CD14-positive monocyte (primary cell): ENCODE data around the gene CNOT8. TPM values are rescaled to one million over a fixed set of nuclear protein-coding genes. Genes with fewer than 3 reads are reported as not detected.
A peak's percentile ranks its signal among the peaks of the same experiment; 100 is the strongest.

Experiments
- DNase-seq, 3 donors: peaks; one replicate each; pipeline ENCODE4 v3.0.0-alpha.2; 2011 to 2022
- H2AFZ ChIP-seq: 2 replicates; pipeline ENCODE4 v1.6.0; 2012; ENCODE audit warnings: mild to moderate bottlenecking, low read depth, low read length, inconsistent platforms; ENCODE audit not compliant: insufficient read depth, poor library complexity, severe bottlenecking
- H3K27ac ChIP-seq, 2 donors: 1 replicate in 1 of 2; 2 replicates in 1 of 2; pipeline ENCODE4 v1.5.1; 2012 to 2013; ENCODE audit warnings: low read length in 2 of 2, control low read depth in 1 of 2, inconsistent platforms in 1 of 2, low read depth in 1 of 2, mild to moderate bottlenecking in 1 of 2
- H3K27me3 ChIP-seq, 2 donors: one replicate each; pipeline versions ENCODE4 v1.6.0 to v1.6.1; 2011 to 2013; ENCODE audit warnings: low read length in 2 of 2; ENCODE audit not compliant: control insufficient read depth in 2 of 2, insufficient read depth in 2 of 2
- H3K36me3 ChIP-seq, 2 donors: replicated peaks in 1 of 2; 1 replicate in 1 of 2; 2 replicates in 1 of 2; pipeline versions ENCODE4 v1.5.1 to v1.6.1; 2012 to 2013; ENCODE audit warnings: low read length in 2 of 2, control low read depth in 1 of 2, inconsistent platforms in 1 of 2, mild to moderate bottlenecking in 1 of 2; ENCODE audit not compliant: insufficient read depth in 2 of 2, control insufficient read depth in 1 of 2
- H3K4me1 ChIP-seq, 2 donors: 1 replicate in 1 of 2; 2 replicates in 1 of 2; pipeline versions ENCODE4 v1.5.1 to v1.6.1; 2012 to 2013; ENCODE audit warnings: low read length in 2 of 2, control low read depth in 1 of 2, inconsistent platforms in 1 of 2, mild to moderate bottlenecking in 1 of 2, moderate library complexity in 1 of 2; ENCODE audit not compliant: insufficient read depth in 2 of 2, control insufficient read depth in 1 of 2
- H3K4me2 ChIP-seq: replicated peaks from 2 replicates; pipeline ENCODE3; 2012; ENCODE audit warnings: low read length, moderate library complexity, mild to moderate bottlenecking; ENCODE audit not compliant: poor library complexity, severe bottlenecking; ENCODE audit errors: extremely low read depth
- H3K4me3 ChIP-seq, 3 experiments: fragments of 200-600 bp in 1 of 3; sonication (generic) in 1 of 3; replicated peaks in 1 of 3; 1 replicate in 2 of 3; 2 replicates in 1 of 3; pipeline ENCODE4 v1.5.1; 2011 to 2013; ENCODE audit warnings: low read length in 3 of 3, mild to moderate bottlenecking in 3 of 3, control low read depth in 2 of 3, low read depth in 2 of 3, inconsistent platforms in 1 of 3, moderate library complexity in 1 of 3
- H3K79me2 ChIP-seq: 2 replicates; pipeline ENCODE4 v1.6.0; 2012; ENCODE audit warnings: mild to moderate bottlenecking, control low read depth, inconsistent platforms, low read length, moderate library complexity; ENCODE audit not compliant: insufficient read depth
- H3K9ac ChIP-seq: 2 replicates; pipeline ENCODE4 v1.6.0; 2017; ENCODE audit warnings: low read length, mild to moderate bottlenecking; ENCODE audit not compliant: insufficient read depth, poor library complexity, severe bottlenecking
- H3K9me3 ChIP-seq, 2 donors: replicated peaks in 1 of 2; 1 replicate in 1 of 2; 2 replicates in 1 of 2; pipeline versions ENCODE4 v1.5.1 to v1.6.1; 2012 to 2013; ENCODE audit warnings: low read length in 2 of 2, control low read depth in 1 of 2; ENCODE audit not compliant: control insufficient read depth in 1 of 2, insufficient read depth in 1 of 2
- H4K20me1 ChIP-seq: 2 replicates; pipeline ENCODE4 v1.6.0; 2012; ENCODE audit warnings: mild to moderate bottlenecking, low read length, control low read depth, moderate library complexity; ENCODE audit not compliant: insufficient read depth
- H3K27ac Mint-ChIP-seq, 7 donors: one replicate each; pipeline ENCODE4 v1.8.0; 2020; ENCODE audit warnings: mild to moderate bottlenecking in 7 of 7, mixed read lengths in 7 of 7, moderate library complexity in 6 of 7, inconsistent platforms in 2 of 7
- H3K27me3 Mint-ChIP-seq, 3 donors: one replicate each; pipeline ENCODE4 v1.8.0; 2021 to 2022; ENCODE audit warnings: low read depth in 3 of 3, mild to moderate bottlenecking in 3 of 3, mixed read lengths in 3 of 3, moderate library complexity in 3 of 3, inconsistent platforms in 1 of 3
- H3K36me3 Mint-ChIP-seq, 2 donors: one replicate each; pipeline ENCODE4 v1.8.0; 2020; ENCODE audit warnings: mixed read lengths in 2 of 2, inconsistent platforms in 1 of 2, mild to moderate bottlenecking in 1 of 2
- H3K4me1 Mint-ChIP-seq: one replicate; pipeline ENCODE4 v1.8.0; 2020; ENCODE audit warnings: mild to moderate bottlenecking, mixed read lengths
- H3K4me3 Mint-ChIP-seq, 2 donors: one replicate each; pipeline ENCODE4 v1.8.0; 2020; ENCODE audit warnings: mild to moderate bottlenecking in 2 of 2, mixed read lengths in 2 of 2, moderate library complexity in 1 of 2
- H3K9me3 Mint-ChIP-seq, 7 donors: one replicate each; pipeline ENCODE4 v1.8.0; 2020 to 2022; ENCODE audit warnings: mixed read lengths in 7 of 7, mild to moderate bottlenecking in 6 of 7, moderate library complexity in 6 of 7, inconsistent platforms in 2 of 7
- WGBS: methylation state at CpG from one replicate; pipeline ENCODE4 v1.1.5; 2013; ENCODE audit warnings: missing lambda C conversion rate; ENCODE audit not compliant: insufficient coverage; 5-methylcytosine and 5-hydroxymethylcytosine counted together
- intact Hi-C, 2 donors: fragments of 100-400 bp; cut with micrococcal nuclease; formaldehyde crosslinking; loops; one replicate each; pipeline versions ENCODE4 v1.15.0 to v1.15.1; 2023
- polyA plus RNA-seq, 3 donors: library from polyadenylated mRNA; depleted of rRNA in 1 of 3; unstranded in 2 of 3; stranded (reverse) in 1 of 3; fragments of 300-500 nt in 2 of 3; fragments of >200 nt in 1 of 3; fragmentation: Illumina TruSeq in 2 of 3; gene quantifications; 1 replicate in 2 of 3; 2 replicates in 1 of 3; pipeline ENCODE4 v1.2.3, GENCODE V29; 2012 to 2021
- TF ChIP-seq, protein P1 (sequence below): fragments of 200-600 bp; IDR thresholded peaks from one replicate; pipeline ENCODE4 v1.8.0; 2022; ENCODE audit warnings: antibody characterized with exemption, mild to moderate bottlenecking

Gene CNOT8
- polyA plus RNA-seq, 3 donors, result 98.7 to 160 (median 147) TPM

DNA sequence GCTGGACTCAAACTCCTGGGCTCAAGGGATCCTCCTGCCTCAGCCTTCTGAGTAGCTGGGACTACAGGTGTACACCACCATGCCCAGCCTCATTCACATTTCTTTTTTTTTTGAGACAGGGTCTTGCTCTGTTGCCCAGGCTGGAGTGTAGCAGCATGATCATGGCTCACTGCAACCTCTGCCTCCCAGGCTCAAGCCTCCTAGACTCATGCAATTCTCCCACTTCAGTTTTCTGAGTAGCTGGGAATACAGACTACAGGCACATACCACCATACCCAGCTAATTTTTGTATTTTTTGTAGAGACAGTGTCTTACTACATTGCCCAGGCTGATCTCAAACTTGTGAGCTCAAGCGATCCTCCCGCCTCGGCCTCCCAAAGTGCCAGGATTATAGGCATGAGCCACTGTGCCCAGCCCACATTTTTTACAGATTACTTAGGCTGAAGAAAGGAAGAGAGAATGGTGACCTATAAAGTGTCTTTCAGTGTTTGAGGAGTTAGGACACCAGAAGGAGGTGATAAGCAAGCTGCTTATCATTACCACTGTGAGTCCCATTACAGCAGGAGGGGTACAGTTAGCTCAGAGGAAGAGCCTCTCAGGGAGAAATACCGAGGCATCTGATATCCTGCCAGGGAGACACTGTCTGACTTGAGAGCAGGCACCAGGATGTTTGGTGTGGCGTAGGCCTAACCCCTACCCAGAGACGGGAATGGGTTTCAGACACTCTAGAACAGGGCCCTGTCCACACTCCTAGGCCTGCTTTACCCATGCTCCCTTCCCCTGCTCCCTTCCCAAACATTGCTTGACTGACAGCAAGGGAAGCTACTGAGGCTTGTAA lies 17.8 kb upstream of the CNOT8 start:
- H3K27ac Mint-ChIP-seq, result peak overlapping the region in 2 of 7 donors; percentile 20 to 75

DNA sequence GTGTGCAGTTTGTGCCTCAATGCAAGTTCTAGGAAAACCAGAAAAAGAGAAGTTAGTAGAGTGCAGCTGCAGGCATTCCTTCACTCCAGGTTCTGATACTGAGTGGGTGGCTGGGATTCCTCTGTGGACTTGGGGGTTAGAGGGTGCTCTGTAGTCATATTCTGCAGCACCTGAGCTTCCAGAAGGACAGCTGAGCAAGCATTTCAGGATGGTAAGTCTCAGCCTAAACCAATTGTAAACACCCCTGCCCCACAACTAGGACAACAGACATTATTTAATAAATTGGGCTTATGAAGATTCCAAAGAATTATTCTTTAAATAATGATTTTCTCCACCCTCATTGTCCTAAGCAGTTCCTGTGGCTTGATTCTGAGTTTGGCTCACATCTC lies 17.2 kb upstream of the CNOT8 start:
- no peaks in the 10 kb centered on the region for H3K27me3 ChIP-seq
- H3K4me2 ChIP-seq, result no peak overlapping the region
- H3K9me3 ChIP-seq, result no peaks in the 10 kb centered on the region
- Mint-ChIP-seq H3K4me1 (no peaks in the 10 kb centered on the region), H3K36me3 (no peaks in the 10 kb centered on the region), H3K27ac (no peak overlapping the region), H3K9me3 (no peaks in the 10 kb centered on the region), H3K4me3 (no peak overlapping the region), H3K27me3 (peaks cover 0 to 2% (median 2%) of the 10 kb centered on the region in 3 donors)
- no peaks in the 10 kb centered on the region for H4K20me1 ChIP-seq
- no peak overlapping the region for H3K27ac ChIP-seq
- TF ChIP-seq, protein P1, sequence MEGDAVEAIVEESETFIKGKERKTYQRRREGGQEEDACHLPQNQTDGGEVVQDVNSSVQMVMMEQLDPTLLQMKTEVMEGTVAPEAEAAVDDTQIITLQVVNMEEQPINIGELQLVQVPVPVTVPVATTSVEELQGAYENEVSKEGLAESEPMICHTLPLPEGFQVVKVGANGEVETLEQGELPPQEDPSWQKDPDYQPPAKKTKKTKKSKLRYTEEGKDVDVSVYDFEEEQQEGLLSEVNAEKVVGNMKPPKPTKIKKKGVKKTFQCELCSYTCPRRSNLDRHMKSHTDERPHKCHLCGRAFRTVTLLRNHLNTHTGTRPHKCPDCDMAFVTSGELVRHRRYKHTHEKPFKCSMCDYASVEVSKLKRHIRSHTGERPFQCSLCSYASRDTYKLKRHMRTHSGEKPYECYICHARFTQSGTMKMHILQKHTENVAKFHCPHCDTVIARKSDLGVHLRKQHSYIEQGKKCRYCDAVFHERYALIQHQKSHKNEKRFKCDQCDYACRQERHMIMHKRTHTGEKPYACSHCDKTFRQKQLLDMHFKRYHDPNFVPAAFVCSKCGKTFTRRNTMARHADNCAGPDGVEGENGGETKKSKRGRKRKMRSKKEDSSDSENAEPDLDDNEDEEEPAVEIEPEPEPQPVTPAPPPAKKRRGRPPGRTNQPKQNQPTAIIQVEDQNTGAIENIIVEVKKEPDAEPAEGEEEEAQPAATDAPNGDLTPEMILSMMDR, result no peak
- DNase-seq, result no peak
- H3K4me3 ChIP-seq, result no peak overlapping the region
- no peaks in the 10 kb centered on the region for H3K36me3 ChIP-seq
- H3K4me1 ChIP-seq, result no peaks in the 10 kb centered on the region
- intact Hi-C loops, result no loop called here
- no peak overlapping the region for H3K9ac ChIP-seq
- H2AFZ ChIP-seq, result no peak overlapping the region
- no peaks in the 10 kb centered on the region for H3K79me2 ChIP-seq

More for the DNA sequence above, 17.8 kb upstream of the CNOT8 start:
- H3K9me3 Mint-ChIP-seq, result no peaks in the 10 kb centered on the region
- H2AFZ ChIP-seq, result no peak overlapping the region
- H3K27me3 ChIP-seq, result no peaks in the 10 kb centered on the region
- no peak overlapping the region for H3K9ac ChIP-seq
- WGBS, result 40% methylated on average over 1 of the region's 6 CpGs
- H3K9me3 ChIP-seq, result no peaks in the 10 kb centered on the region
- H3K27ac ChIP-seq, result no peak overlapping the region
- no peaks in the 10 kb centered on the region for H3K4me1 Mint-ChIP-seq
- H3K79me2 ChIP-seq, result no peaks in the 10 kb centered on the region
- TF ChIP-seq, protein P1, result no peak
- no peak overlapping the region for H3K4me2 ChIP-seq
- no peaks in the 10 kb centered on the region for H4K20me1 ChIP-seq
- no peaks in the 10 kb centered on the region for H3K4me1 ChIP-seq
- H3K27me3 Mint-ChIP-seq, result peaks cover 0 to 2% (median 2%) of the 10 kb centered on the region in 3 donors
- H3K4me3 ChIP-seq, result no peak overlapping the region
- H3K4me3 Mint-ChIP-seq, result no peak overlapping the region
- intact Hi-C loops, result no loop called here
- no peak for DNase-seq
- peaks cover 0 to 3% of the 10 kb centered on the region in 2 donors for H3K36me3 Mint-ChIP-seq
- no peaks in the 10 kb centered on the region for H3K36me3 ChIP-seq
